Left lung (tissue), 10 donors: ENCODE results near the gene PKHD1. TPM values are rescaled to one million over a fixed set of nuclear protein-coding genes. Genes with fewer than 3 reads are reported as not detected.

ENCODE experiments used
- ATAC-seq: fragments of 200-7000 bp; cut with Tn5 transposase; one replicate; pipeline ENCODE4 v1.9.1; 2020; ENCODE audit warnings: moderate library complexity
- DNase-seq, 4 donors: peaks; one replicate each; pipeline ENCODE4 v3.0.0-alpha.2; 2013 to 2020
- H3K27ac ChIP-seq, 2 donors: fragments of 200-600 bp; sonication (generic) in 1 of 2; one replicate each; pipeline versions ENCODE4 v1.5.0 to v1.8.0; 2020 to 2021
- H3K27me3 ChIP-seq, 2 donors: fragments of 200-600 bp; sonication (generic) in 1 of 2; one replicate each; pipeline versions ENCODE4 v1.5.0 to v1.8.0; 2020 to 2021
- H3K36me3 ChIP-seq, 2 donors: fragments of 200-600 bp; sonication (generic) in 1 of 2; one replicate each; pipeline versions ENCODE4 v1.5.0 to v1.8.0; 2020 to 2021
- H3K4me1 ChIP-seq, 2 donors: fragments of 200-600 bp; one replicate each; pipeline ENCODE4 v1.8.0; 2021
- H3K4me3 ChIP-seq, 2 donors: fragments of 200-600 bp; sonication (generic) in 1 of 2; one replicate each; pipeline versions ENCODE4 v1.5.0 to v1.8.0; 2020 to 2021; ENCODE audit warnings: mild to moderate bottlenecking in 1 of 2
- H3K9me3 ChIP-seq, 2 donors: fragments of 200-600 bp; sonication (generic) in 1 of 2; one replicate each; pipeline versions ENCODE4 v1.5.0 to v1.8.0; 2020 to 2021
- intact Hi-C, 2 donors: fragments of 100-400 bp; cut with DNase I; formaldehyde crosslinking; loops; one replicate each; pipeline versions ENCODE4 v1.11.2 to v1.14.2; 2022
- polyA plus RNA-seq, 6 donors: library from polyadenylated mRNA; unstranded; fragments of 120-200 nt; gene quantifications; one replicate each; pipeline ENCODE4 v1.2.1, GENCODE V29; 2013; ENCODE audit not compliant: insufficient read length in 6 of 6
- total RNA-seq, 2 donors: library from RNA; stranded (reverse); fragmentation: NEBNext Ultra II Directional; extraction: Animal tissue kit (Norgen Biotek cat#: 25700); gene quantifications; one replicate each; pipeline ENCODE4 v1.2.1, GENCODE V29; 2021
- TF ChIP-seq, protein P1 (sequence below), 2 donors: fragments of 200-600 bp; sonication (generic) in 1 of 2; IDR thresholded peaks; one replicate each; pipeline versions ENCODE4 v1.5.0 to v1.8.0; 2021; ENCODE audit warnings: antibody characterized with exemption in 2 of 2
- donor health status: DM: no; HTN: yes; CAD: no.
- donor health status: DM: no; HTN: no; CAD: no.

The PKHD1 gene
- total and polyA plus RNA-seq, 8 donors = 0.29 to 7.9 (median 6.2) TPM

DNA sequence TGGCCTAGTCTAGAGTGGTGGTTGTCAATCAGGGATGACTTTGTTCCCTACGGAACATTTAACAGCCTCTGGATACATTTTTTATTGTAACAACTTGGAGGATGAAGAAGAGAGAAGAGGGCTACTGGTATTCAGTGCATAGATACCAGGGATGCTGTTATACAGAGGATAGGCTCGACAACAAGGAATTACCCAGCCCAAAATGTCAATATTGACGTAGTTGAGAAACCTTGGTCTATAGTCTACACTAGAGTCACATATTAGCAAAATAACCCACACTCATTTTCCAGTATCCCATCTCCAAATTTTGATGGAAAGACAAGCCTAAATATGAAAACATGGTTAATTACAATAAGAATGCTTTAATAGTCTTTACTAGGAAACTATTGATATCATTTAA, 195.1 kb downstream of the PKHD1 start:
- Histone ChIP-seq H3K27me3 (no peaks in the 10 kb centered on the region), H3K9me3 (no peaks in the 10 kb centered on the region), H3K27ac (no peak overlapping the region), H3K36me3 (no peaks in the 10 kb centered on the region), H3K4me1 (no peaks in the 10 kb centered on the region), H3K4me3 (no peak overlapping the region)
- no peak for ATAC-seq
- TF ChIP-seq, protein P1, sequence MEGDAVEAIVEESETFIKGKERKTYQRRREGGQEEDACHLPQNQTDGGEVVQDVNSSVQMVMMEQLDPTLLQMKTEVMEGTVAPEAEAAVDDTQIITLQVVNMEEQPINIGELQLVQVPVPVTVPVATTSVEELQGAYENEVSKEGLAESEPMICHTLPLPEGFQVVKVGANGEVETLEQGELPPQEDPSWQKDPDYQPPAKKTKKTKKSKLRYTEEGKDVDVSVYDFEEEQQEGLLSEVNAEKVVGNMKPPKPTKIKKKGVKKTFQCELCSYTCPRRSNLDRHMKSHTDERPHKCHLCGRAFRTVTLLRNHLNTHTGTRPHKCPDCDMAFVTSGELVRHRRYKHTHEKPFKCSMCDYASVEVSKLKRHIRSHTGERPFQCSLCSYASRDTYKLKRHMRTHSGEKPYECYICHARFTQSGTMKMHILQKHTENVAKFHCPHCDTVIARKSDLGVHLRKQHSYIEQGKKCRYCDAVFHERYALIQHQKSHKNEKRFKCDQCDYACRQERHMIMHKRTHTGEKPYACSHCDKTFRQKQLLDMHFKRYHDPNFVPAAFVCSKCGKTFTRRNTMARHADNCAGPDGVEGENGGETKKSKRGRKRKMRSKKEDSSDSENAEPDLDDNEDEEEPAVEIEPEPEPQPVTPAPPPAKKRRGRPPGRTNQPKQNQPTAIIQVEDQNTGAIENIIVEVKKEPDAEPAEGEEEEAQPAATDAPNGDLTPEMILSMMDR (IDR thresholded peaks at IDR 0.05) = no peak
- intact Hi-C loops = no loop called here
- DNase-seq = no peak

DNA sequence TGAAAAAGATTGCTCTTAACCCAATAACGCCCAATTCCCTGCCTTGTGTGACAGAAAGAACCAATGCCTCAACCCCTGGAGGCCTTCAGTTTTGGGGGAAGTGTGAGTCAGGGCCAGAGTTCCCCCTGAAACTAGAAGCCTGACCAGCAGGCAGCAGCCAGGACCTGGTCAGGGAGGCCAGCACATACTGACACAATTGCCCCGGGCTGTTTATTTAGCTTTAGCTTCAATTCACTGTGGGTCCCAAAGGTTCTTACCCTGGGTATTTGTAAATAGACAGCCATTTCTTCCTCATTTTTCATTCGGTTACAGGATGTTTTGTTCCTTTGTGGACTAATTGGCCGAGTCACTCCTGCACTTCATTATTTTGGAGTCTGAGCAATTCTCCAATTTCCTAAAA, 195.6 kb downstream of the PKHD1 start:
- Histone ChIP-seq H3K27me3 (no peaks in the 10 kb centered on the region), H3K27ac (no peak overlapping the region), H3K36me3 (no peaks in the 10 kb centered on the region), H3K4me3 (no peak overlapping the region), H3K9me3 (no peaks in the 10 kb centered on the region), H3K4me1 (no peaks in the 10 kb centered on the region)
- TF ChIP-seq, protein P1 (IDR thresholded peaks at IDR 0.05) = no peak
- intact Hi-C loops = no loop called here
- no peak for ATAC-seq
- DNase-seq = no peak

DNA sequence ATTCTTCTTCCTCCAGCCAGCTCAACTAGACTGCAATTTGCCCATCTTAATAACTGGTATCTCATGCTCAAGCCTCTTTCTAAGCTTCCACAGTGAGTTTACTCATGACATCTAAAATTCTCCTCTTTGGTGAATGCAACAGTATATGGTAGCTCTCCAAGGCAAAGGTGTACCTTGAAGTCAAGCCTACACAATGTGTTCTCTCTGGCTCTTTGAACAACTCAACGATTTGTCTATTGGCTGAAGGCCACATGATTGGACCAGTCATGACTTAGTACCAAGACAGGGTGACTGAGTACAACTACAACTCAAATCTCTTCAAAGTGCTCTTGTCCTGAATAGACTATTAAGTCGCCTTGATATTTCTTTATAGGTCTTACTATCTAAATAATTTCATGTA, 199.6 kb downstream of the PKHD1 start:
- DNase-seq (no peak), ATAC-seq (peak; percentile 41)
- Histone ChIP-seq H3K4me3 (no peak overlapping the region), H3K27ac (no peak overlapping the region), H3K9me3 (no peaks in the 10 kb centered on the region), H3K27me3 (no peaks in the 10 kb centered on the region), H3K4me1 (no peaks in the 10 kb centered on the region), H3K36me3 (no peaks in the 10 kb centered on the region)
- TF ChIP-seq, protein P1 (IDR thresholded peaks at IDR 0.05) = no peak
- intact Hi-C loops = no loop called here

DNA sequence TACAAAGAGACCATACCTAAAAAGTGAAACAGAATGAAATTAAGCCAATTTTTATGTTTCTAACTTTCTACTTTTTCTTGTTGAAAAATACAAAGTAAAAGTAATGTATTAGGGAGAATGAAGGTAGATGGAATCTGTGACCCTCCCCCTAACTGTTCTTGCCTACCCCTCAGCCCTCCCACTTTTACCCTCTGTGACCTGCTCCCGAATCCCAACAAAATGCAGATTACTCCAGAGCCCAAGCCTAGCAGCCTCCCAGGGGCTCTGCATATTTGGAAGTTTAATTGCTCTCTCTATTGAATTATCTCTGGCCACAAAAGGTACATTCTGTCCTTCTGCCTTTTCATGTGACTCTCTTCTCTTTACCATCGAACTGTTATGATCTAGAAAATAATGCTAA, 201.5 kb downstream of the PKHD1 start:
- intact Hi-C loops = no loop called here
- TF ChIP-seq, protein P1 (IDR thresholded peaks at IDR 0.05) = no peak
- Histone ChIP-seq H3K27ac (no peak overlapping the region), H3K4me3 (no peak overlapping the region), H3K27me3 (no peaks in the 10 kb centered on the region), H3K36me3 (no peaks in the 10 kb centered on the region), H3K4me1 (no peaks in the 10 kb centered on the region), H3K9me3 (no peaks in the 10 kb centered on the region)
- DNase-seq (no peak), ATAC-seq (no peak)

DNA sequence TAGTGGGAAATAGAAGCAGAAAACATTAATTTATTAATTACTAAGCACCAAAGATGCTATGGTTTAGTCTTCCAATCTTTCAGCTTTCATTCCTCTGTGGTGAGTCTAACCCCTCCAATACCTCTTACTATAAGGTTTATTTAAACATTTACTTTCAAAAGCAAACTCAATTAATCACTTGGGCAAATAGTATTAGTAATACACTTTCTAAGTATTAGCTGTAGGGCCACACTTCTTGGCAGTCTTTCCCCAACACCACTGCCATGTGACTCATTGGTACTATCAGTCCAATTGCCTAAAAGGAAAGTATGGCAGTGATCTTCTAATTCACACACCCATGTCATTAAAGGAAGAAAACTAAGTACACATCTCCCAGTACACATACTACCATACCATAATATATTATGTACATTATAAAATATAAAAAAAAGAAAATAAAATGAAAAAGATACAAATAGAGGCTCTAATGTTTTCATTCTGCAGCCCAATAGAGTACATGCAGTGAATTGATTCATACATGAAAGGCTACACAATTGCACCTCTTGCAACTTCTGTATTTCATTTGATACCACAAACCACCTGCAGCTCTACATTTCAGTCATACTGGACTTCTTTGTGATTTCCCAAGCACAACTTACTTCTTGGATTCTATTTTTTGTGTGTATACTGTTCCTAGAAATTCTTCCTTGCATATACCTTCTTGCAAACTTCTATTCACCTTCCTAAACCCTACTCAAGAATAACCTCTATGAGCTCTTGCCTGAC, 218.6 kb downstream of the PKHD1 start:
- TF ChIP-seq, protein P1 (IDR thresholded peaks at IDR 0.05) = no peak
- H3K4me1 ChIP-seq = no peaks in the 10 kb centered on the region
- no peaks in the 10 kb centered on the region for H3K27me3 ChIP-seq
- no peak overlapping the region for H3K4me3 ChIP-seq
- H3K27ac ChIP-seq = no peak overlapping the region
- no peaks in the 10 kb centered on the region for H3K36me3 ChIP-seq
- ATAC-seq = peak; percentile 48
- H3K9me3 ChIP-seq = no peaks in the 10 kb centered on the region
- intact Hi-C loops = no loop called here
- no peak for DNase-seq
